HCT116 (cell line): ENCODE measurements around the gene CA14. TPM values are rescaled to one million over a fixed set of nuclear protein-coding genes. Genes with fewer than 3 reads are reported as not detected.
"Not testable (repeated sequence)": the region's sequence is repeated elsewhere in the genome, so short reads cannot be mapped to it uniquely, and the experiment has no call there.

Experiments
- ATAC-seq: fragments of 200-7000 bp; cut with Tn5 transposase; 2 replicates; pipeline ENCODE4 v1.9.1; 2020; ENCODE audit warnings: mild to moderate bottlenecking, moderate library complexity
- BruUV-seq: library from RNA; stranded (reverse); fragments of 400-500 nt; replicated peaks from 2 replicates; lab custom pipeline; 2021; lab: Mats Ljungman, UMichigan
- CTCF ChIA-PET: fragments of 300-600 bp; sonication (Branson Sonifier 250); formaldehyde crosslinking; loops from one replicate; lab custom pipeline; 2021; ENCODE audit warnings: antibody characterized with exemption; lab: Charles Lee
- POLR2A ChIA-PET: fragments of 300-600, 350-600 bp; sonication (Branson Sonifier 250); formaldehyde crosslinking; loops from one replicate; lab custom pipeline; 2021; ENCODE audit warnings: antibody characterized with exemption; lab: Charles Lee
- RAD21 ChIA-PET, 2 experiments: fragments of 300-600 bp; sonication (Branson Sonifier 250); formaldehyde crosslinking; loops; one replicate each; lab custom pipeline; 2023; ENCODE audit warnings: low total read pairs in 2 of 2; ENCODE audit not compliant: uncharacterized antibody in 2 of 2, unreplicated experiment in 2 of 2, low non-redundant PET in 1 of 2; lab: Charles Lee
- DNase-seq: peaks from one replicate; pipeline ENCODE4 v3.0.0-alpha.2; 2010; ENCODE audit warnings: low read depth, low spot score
- H2AFZ ChIP-seq: fragments of 200-600 bp; shearing (Covaris generic), sonication (generic); 2 replicates; pipeline ENCODE4 v1.6.1; 2017; ENCODE audit warnings: low read depth, mixed run types, mixed read lengths, antibody characterized with exemption, low read length; ENCODE audit not compliant: poor library complexity, severe bottlenecking
- H3K27ac ChIP-seq: 2 replicates; pipeline ENCODE4 v1.5.1; 2012; ENCODE audit warnings: low read depth, low read length
- H3K27me3 ChIP-seq: fragments of 200-600 bp; sonication (generic); 2 replicates; pipeline ENCODE4 v1.6.1; 2016; ENCODE audit warnings: mixed run types, low read length, mixed read lengths; ENCODE audit not compliant: insufficient read depth
- H3K36me3 ChIP-seq, 2 experiments: fragments of 200-500 bp in 1 of 2; fragments of 200-600 bp in 1 of 2; sonication (Bioruptor generic) in 1 of 2; sonication (generic) in 1 of 2; 2 replicates each; pipeline versions ENCODE4 v1.5.1 to v1.6.1; 2014 to 2016; ENCODE audit warnings: low read length in 2 of 2, inconsistent platforms in 1 of 2, mixed read lengths in 1 of 2, mixed run types in 1 of 2; ENCODE audit not compliant: insufficient read depth in 2 of 2, control insufficient read depth in 1 of 2
- H3K4me1 ChIP-seq, 2 experiments: fragments of 200-600 bp in 1 of 2; sonication (generic) in 1 of 2; 2 replicates each; pipeline versions ENCODE4 v1.5.1 to v1.6.1; 2012 to 2017; ENCODE audit warnings: low read length in 2 of 2, inconsistent platforms in 1 of 2, mild to moderate bottlenecking in 1 of 2, mixed read lengths in 1 of 2, mixed run types in 1 of 2, moderate library complexity in 1 of 2; ENCODE audit not compliant: insufficient read depth in 2 of 2, control insufficient read depth in 1 of 2
- H3K4me2 ChIP-seq: fragments of 200-600 bp; sonication (generic); 2 replicates; pipeline ENCODE4 v1.6.1; 2017; ENCODE audit warnings: mixed run types, low read length, mixed read lengths
- H3K4me3 ChIP-seq, 2 experiments: fragments of 200-600 bp in 1 of 2; sonication (generic) in 1 of 2; replicated peaks in 1 of 2; 2 replicates each; pipeline ENCODE4 v1.5.1; 2011 to 2016; ENCODE audit warnings: low read length in 2 of 2, control low read depth in 1 of 2, low read depth in 1 of 2, mild to moderate bottlenecking in 1 of 2, mixed read lengths in 1 of 2, mixed run types in 1 of 2
- H3K79me2 ChIP-seq: fragments of 200-600 bp; sonication (generic); 2 replicates; pipeline ENCODE4 v1.6.1; 2017; ENCODE audit warnings: mild to moderate bottlenecking, mixed run types, low read length, moderate library complexity, mixed read lengths; ENCODE audit not compliant: insufficient read depth
- H3K9ac ChIP-seq: fragments of 200-600 bp; sonication (generic); 2 replicates; pipeline ENCODE4 v1.6.1; 2016; ENCODE audit warnings: low read length, mixed read lengths
- H3K9me2 ChIP-seq: fragments of 200-600 bp; sonication (generic), shearing (Covaris generic); 2 replicates; pipeline ENCODE4 v1.6.1; 2017; ENCODE audit warnings: mixed run types, mild to moderate bottlenecking, moderate library complexity; ENCODE audit not compliant: insufficient read depth
- H3K9me3 ChIP-seq, 2 experiments: fragments of 200-500 bp in 1 of 2; fragments of 200-600 bp in 1 of 2; sonication (Bioruptor generic) in 1 of 2; sonication (generic) in 1 of 2; 2 replicates each; pipeline ENCODE4 v1.6.1; 2014 to 2017; ENCODE audit warnings: low read length in 2 of 2, mixed read lengths in 2 of 2, inconsistent platforms in 1 of 2, low read depth in 1 of 2, mild to moderate bottlenecking in 1 of 2, mixed run types in 1 of 2, moderate library complexity in 1 of 2; ENCODE audit not compliant: control insufficient read depth in 1 of 2, insufficient read depth in 1 of 2
- H4K20me1 ChIP-seq: fragments of 200-600 bp; sonication (generic), shearing (Covaris generic); 2 replicates; pipeline ENCODE4 v1.6.1; 2017; ENCODE audit warnings: mixed run types, mild to moderate bottlenecking, moderate library complexity; ENCODE audit not compliant: insufficient read depth
- FOSL1 ChIP-seq: IDR thresholded peaks from 2 replicates; pipeline ENCODE4 v1.6.1; 2012; ENCODE audit warnings: low read depth
- POLR2AphosphoS5 ChIP-seq: IDR thresholded peaks from 2 replicates; pipeline ENCODE4 v1.6.1; 2011; ENCODE audit warnings: mild to moderate bottlenecking, low read depth, low read length, moderate library complexity
- intact Hi-C: fragments of 100-400 bp; cut with micrococcal nuclease; formaldehyde crosslinking; loops from 2 replicates; pipeline ENCODE4 v1.10.0; 2022
- total RNA-seq: library from RNA; stranded (reverse); gene quantifications from one replicate; pipeline ENCODE4 v1.2.1, GENCODE V29; 2021; ENCODE audit not compliant: unreplicated experiment

The CA14 gene
- total RNA-seq, 1 experiment from 2014 or later, result 0.39 TPM

DNA sequence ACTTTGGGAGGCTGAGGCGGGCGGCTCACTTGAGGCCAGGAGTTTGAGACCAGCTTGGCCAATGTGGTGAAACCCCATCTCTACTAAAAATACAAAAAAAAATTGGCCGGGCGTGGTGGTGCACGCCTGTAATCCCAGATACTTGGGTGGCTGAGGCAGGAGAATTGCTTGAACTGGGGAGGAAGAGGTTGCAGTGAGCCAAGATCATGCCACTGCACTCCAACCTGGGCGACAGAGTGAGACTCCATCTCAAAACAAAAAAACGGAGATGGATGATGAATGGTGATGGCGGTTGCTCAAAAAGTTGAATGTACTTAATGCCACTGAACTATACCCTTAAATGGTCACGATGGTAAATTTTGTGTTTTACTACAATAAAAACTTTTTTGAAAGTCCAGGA, 51.0 kb downstream of the CA14 start:
- H3K27ac ChIP-seq, RAD21 ChIA-PET: not testable (repeated sequence)

DNA sequence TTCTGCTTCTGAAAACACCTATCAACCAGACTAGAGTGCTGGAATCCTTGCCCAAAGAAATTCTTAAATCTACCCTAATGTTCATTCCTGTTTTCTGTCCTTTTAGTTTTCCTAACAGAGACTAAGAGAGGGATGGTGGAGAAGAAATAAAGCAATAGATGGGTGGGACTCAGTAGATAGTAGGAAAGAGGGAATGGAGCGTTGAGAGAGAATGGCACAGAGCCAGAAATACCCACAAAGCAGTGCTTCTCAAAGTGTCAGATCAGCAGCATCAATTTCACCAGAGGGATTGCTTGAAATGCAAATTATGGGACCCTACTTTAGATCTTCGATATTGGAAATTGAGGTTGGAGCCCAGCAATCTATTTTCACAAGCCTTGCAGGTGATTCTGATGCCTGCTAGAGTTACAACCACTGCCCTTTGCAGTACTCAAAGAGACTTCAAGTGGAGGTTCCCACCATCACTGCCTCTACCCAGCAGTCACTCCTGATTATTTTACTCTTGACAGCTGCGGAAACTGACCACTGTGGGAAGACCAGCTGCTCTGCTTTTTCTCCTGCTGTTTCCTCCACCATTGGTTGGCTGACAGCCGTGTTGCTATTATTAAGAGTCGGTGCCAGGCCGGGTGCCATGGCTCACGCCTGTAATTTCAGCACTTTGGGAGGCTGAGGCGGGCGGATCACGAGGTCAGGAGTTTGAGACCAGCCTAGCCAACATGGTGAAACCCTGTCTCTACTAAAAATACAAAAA, 52.4 kb downstream of the CA14 start:
- Histone ChIP-seq H3K4me3 (no peak overlapping the region), H3K9me3 (no peaks in the 10 kb centered on the region), H3K4me1 (no peaks in the 10 kb centered on the region), H3K36me3 (peaks cover 5 to 10% of the 10 kb centered on the region in 2 experiments; a peak in 3 of 4 replicates), H3K27me3 (no peaks in the 10 kb centered on the region), H4K20me1 (no peaks in the 10 kb centered on the region), H3K9ac (no peak overlapping the region), H3K4me2 (no peak overlapping the region), H3K79me2 (0 out of 2 replicates have a peak, but pooled peaks cover 3% of the 10 kb centered on the region), H3K9me2 (no peaks in the 10 kb centered on the region), H2AFZ (no peak overlapping the region), H3K27ac (no peak overlapping the region)
- DNase-seq (no peak), ATAC-seq (no peak)
- CTCF ChIA-PET, result no interaction called here
- no peak for TF ChIP-seq FOSL1
- peak; percentile 43 for TF ChIP-seq POLR2AphosphoS5
- RAD21 ChIA-PET, result no interaction called here
- POLR2A ChIA-PET, result interaction anchor here (0.7 kb wide), 1 partner anchor 36 kb away, joined by 3 read pairs; no protein-coding TSS in a partner anchor
- intact Hi-C loops, result no loop called here
- BruUV-seq, result TSS peak; percentile 40

More for the DNA sequence above, 51.0 kb downstream of the CA14 start:
- intact Hi-C loops, CTCF ChIA-PET, H3K4me2 ChIP-seq, H2AFZ ChIP-seq, BruUV-seq, H3K4me3 ChIP-seq, H3K27me3 ChIP-seq, H3K9me2 ChIP-seq, DNase-seq, H3K4me1 ChIP-seq, ATAC-seq, H4K20me1 ChIP-seq, H3K79me2 ChIP-seq, H3K9ac ChIP-seq, H3K9me3 ChIP-seq: not testable (repeated sequence)
- H3K36me3 ChIP-seq, result peaks cover 7 to 12% of the 10 kb centered on the region in 2 experiments
- POLR2A ChIA-PET, result interaction anchor here (0.9 kb wide), 1 partner anchor 13 kb away, joined by 4 read pairs; no protein-coding TSS in a partner anchor
